Measurements from ENCODE around the gene PCYT2. TPM values are rescaled to one million over a fixed set of nuclear protein-coding genes. Genes with fewer than 3 reads are reported as not detected.

The PCYT2 gene
- total RNA-seq, 1 donor from 2014 or later: 93.2 TPM

- peaks cover 7% of the 10 kb centered on the region for H3K36me3 Mint-ChIP-seq (ENCODE audit: insufficient read depth)
- TF ChIP-seq, protein P1, sequence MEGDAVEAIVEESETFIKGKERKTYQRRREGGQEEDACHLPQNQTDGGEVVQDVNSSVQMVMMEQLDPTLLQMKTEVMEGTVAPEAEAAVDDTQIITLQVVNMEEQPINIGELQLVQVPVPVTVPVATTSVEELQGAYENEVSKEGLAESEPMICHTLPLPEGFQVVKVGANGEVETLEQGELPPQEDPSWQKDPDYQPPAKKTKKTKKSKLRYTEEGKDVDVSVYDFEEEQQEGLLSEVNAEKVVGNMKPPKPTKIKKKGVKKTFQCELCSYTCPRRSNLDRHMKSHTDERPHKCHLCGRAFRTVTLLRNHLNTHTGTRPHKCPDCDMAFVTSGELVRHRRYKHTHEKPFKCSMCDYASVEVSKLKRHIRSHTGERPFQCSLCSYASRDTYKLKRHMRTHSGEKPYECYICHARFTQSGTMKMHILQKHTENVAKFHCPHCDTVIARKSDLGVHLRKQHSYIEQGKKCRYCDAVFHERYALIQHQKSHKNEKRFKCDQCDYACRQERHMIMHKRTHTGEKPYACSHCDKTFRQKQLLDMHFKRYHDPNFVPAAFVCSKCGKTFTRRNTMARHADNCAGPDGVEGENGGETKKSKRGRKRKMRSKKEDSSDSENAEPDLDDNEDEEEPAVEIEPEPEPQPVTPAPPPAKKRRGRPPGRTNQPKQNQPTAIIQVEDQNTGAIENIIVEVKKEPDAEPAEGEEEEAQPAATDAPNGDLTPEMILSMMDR (IDR thresholded peaks at IDR 0.05; ENCODE audit: unreplicated experiment): no peak
- peak overlapping the region; percentile 67 for H3K4me3 Mint-ChIP-seq (ENCODE audit: low read depth)
- H3K27me3 Mint-ChIP-seq: no peaks in the 10 kb centered on the region
- H3K27ac Mint-ChIP-seq: peak overlapping the region; percentile 96
- no peaks in the 10 kb centered on the region for H3K9me3 Mint-ChIP-seq (ENCODE audit: low read depth)
- DNase-seq (ENCODE audit: low spot score, unreplicated experiment): peak; percentile 52
- peaks cover 26% of the 10 kb centered on the region for H3K4me1 Mint-ChIP-seq (ENCODE audit: low read depth)
These were observed 12.4 kb upstream of the PCYT2 start for GRCh38 chr17:81923302-81924260.

- peak overlapping the region; percentile 67 for H3K4me3 Mint-ChIP-seq (ENCODE audit: low read depth)
- H3K9me3 Mint-ChIP-seq (ENCODE audit: low read depth): no peaks in the 10 kb centered on the region
- H3K27me3 Mint-ChIP-seq: no peaks in the 10 kb centered on the region
- peaks cover 7% of the 10 kb centered on the region for H3K36me3 Mint-ChIP-seq (ENCODE audit: insufficient read depth)
- DNase-seq (ENCODE audit: low spot score, unreplicated experiment): no peak
- TF ChIP-seq, protein P1 (IDR thresholded peaks at IDR 0.05; ENCODE audit: unreplicated experiment): no peak
- peak overlapping the region; percentile 85 for H3K27ac Mint-ChIP-seq
- peaks cover 29% of the 10 kb centered on the region for H3K4me1 Mint-ChIP-seq (ENCODE audit: low read depth)
These were observed 11.5 kb upstream of the PCYT2 start for GRCh38 chr17:81922566-81923301.

GRCh38 chr17:81921996-81922565 is 10.9 kb upstream of the PCYT2 start:
- no peaks in the 10 kb centered on the region for H3K9me3 Mint-ChIP-seq (ENCODE audit: low read depth)
- H3K27me3 Mint-ChIP-seq: no peaks in the 10 kb centered on the region
- TF ChIP-seq, protein P1 (IDR thresholded peaks at IDR 0.05; ENCODE audit: unreplicated experiment): no peak
- no peak overlapping the region for H3K27ac Mint-ChIP-seq
- no peak overlapping the region for H3K4me3 Mint-ChIP-seq (ENCODE audit: low read depth)
- peaks cover 7% of the 10 kb centered on the region for H3K36me3 Mint-ChIP-seq (ENCODE audit: insufficient read depth)
- DNase-seq (ENCODE audit: low spot score, unreplicated experiment): no peak
- H3K4me1 Mint-ChIP-seq (ENCODE audit: low read depth): peaks cover 33% of the 10 kb centered on the region

- H3K4me1 Mint-ChIP-seq (ENCODE audit: low read depth): peaks cover 37% of the 10 kb centered on the region
- DNase-seq (ENCODE audit: low spot score, unreplicated experiment): no peak
- no peak overlapping the region for H3K4me3 Mint-ChIP-seq (ENCODE audit: low read depth)
- no peak overlapping the region for H3K27ac Mint-ChIP-seq
- TF ChIP-seq, protein P1 (IDR thresholded peaks at IDR 0.05; ENCODE audit: unreplicated experiment): no peak
- H3K27me3 Mint-ChIP-seq: no peaks in the 10 kb centered on the region
- H3K36me3 Mint-ChIP-seq (ENCODE audit: insufficient read depth): peaks cover 8% of the 10 kb centered on the region
- H3K9me3 Mint-ChIP-seq (ENCODE audit: low read depth): no peaks in the 10 kb centered on the region
These were observed 10.3 kb upstream of the PCYT2 start for GRCh38 chr17:81921537-81921862.
